ENCODE measurements around the gene PURB. TPM values are rescaled to one million over a fixed set of nuclear protein-coding genes. Genes with fewer than 3 reads are reported as not detected.
"Not testable (repeated sequence)": the region's sequence is repeated elsewhere in the genome, so short reads cannot be mapped to it uniquely, and the experiment has no call there.

The PURB gene
- total RNA-seq, 4 donors from 2014 or later = 28.1 to 39.3 (median 31.3) TPM

- H3K27me3 ChIP-seq = no peaks in the 10 kb centered on the region
- no peak overlapping the region for H3K27ac ChIP-seq
- peaks cover 22% of the 10 kb centered on the region for H3K4me1 ChIP-seq
- H3K36me3 ChIP-seq = no peaks in the 10 kb centered on the region
- DNase-seq (ENCODE audit: low spot score in 2 of 2) = no peak
- TF ChIP-seq POLR2AphosphoS5 (IDR thresholded peaks at IDR 0.05) (no peak), CTCF (IDR thresholded peaks at IDR 0.05) (no peak), POLR2A (IDR thresholded peaks at IDR 0.05) (no peak), EP300 (IDR thresholded peaks at IDR 0.05) (no peak)
- WGBS = 77% methylated on average over 4 of the region's 4 CpGs
- no peaks in the 10 kb centered on the region for H3K9me3 ChIP-seq
- no peak overlapping the region for H3K4me3 ChIP-seq
Observed at GRCh38 chr7:44876393-44876792, 8.9 kb downstream of the PURB start.

GRCh38 chr7:44875241-44875640 lies 10.1 kb downstream of the PURB start:
- 94% methylated on average over 11 of the region's 11 CpGs for WGBS
- no peak overlapping the region for H3K27ac ChIP-seq
- H3K4me3 ChIP-seq = no peak overlapping the region
- H3K4me1 ChIP-seq = peaks cover 10% of the 10 kb centered on the region
- DNase-seq (ENCODE audit: low spot score in 2 of 2) = no peak
- no peaks in the 10 kb centered on the region for H3K36me3 ChIP-seq
- no peaks in the 10 kb centered on the region for H3K27me3 ChIP-seq
- TF ChIP-seq POLR2AphosphoS5 (IDR thresholded peaks at IDR 0.05) = no peak
- no peak for TF ChIP-seq EP300 (IDR thresholded peaks at IDR 0.05)
- no peak for TF ChIP-seq CTCF (IDR thresholded peaks at IDR 0.05)
- TF ChIP-seq POLR2A (IDR thresholded peaks at IDR 0.05) = no peak
- H3K9me3 ChIP-seq = no peaks in the 10 kb centered on the region

GRCh38 chr7:44872787-44873186 lies 12.5 kb downstream of the PURB start:
- WGBS = 88% methylated on average over 1 of the region's 1 CpG
- Histone ChIP-seq H3K4me3 (no peak overlapping the region), H3K36me3 (no peaks in the 10 kb centered on the region), H3K4me1 (no peaks in the 10 kb centered on the region), H3K27me3 (no peaks in the 10 kb centered on the region), H3K9me3 (no peaks in the 10 kb centered on the region), H3K27ac (no peak overlapping the region)
- TF ChIP-seq POLR2A (IDR thresholded peaks at IDR 0.05) (no peak), POLR2AphosphoS5 (IDR thresholded peaks at IDR 0.05) (no peak), EP300 (IDR thresholded peaks at IDR 0.05) (no peak), CTCF (IDR thresholded peaks at IDR 0.05) (no peak)
- DNase-seq (ENCODE audit: low spot score in 2 of 2) = no peak

- H3K36me3 ChIP-seq; H3K4me1 ChIP-seq; H3K4me3 ChIP-seq; H3K9me3 ChIP-seq; DNase-seq (ENCODE audit: low spot score in 2 of 2); H3K27ac ChIP-seq; H3K27me3 ChIP-seq: not testable (repeated sequence)
- 96% methylated on average over 4 of the region's 23 CpGs for WGBS
Observed at GRCh38 chr7:44871918-44872317, 13.4 kb downstream of the PURB start.

- not testable (repeated sequence) for H3K4me1 ChIP-seq; H3K9me3 ChIP-seq; H3K36me3 ChIP-seq; H3K27me3 ChIP-seq; H3K27ac ChIP-seq; DNase-seq (ENCODE audit: low spot score in 2 of 2); H3K4me3 ChIP-seq
- 93% methylated on average over 12 of the region's 29 CpGs for WGBS
Observed at GRCh38 chr7:44870780-44871179, 14.6 kb downstream of the PURB start.

GRCh38 chr7:44870336-44870735 lies 15.0 kb downstream of the PURB start:
- H3K4me3 ChIP-seq; H3K27ac ChIP-seq; DNase-seq (ENCODE audit: low spot score in 2 of 2); H3K27me3 ChIP-seq; H3K36me3 ChIP-seq; H3K9me3 ChIP-seq; H3K4me1 ChIP-seq: not testable (repeated sequence)
- WGBS = 82% methylated on average over 3 of the region's 3 CpGs

- Histone ChIP-seq H3K4me1 (peaks cover 10% of the 10 kb centered on the region), H3K9me3 (no peaks in the 10 kb centered on the region), H3K27me3 (no peaks in the 10 kb centered on the region), H3K36me3 (no peaks in the 10 kb centered on the region), H3K4me3 (no peak overlapping the region), H3K27ac (no peak overlapping the region)
- 51% methylated on average over 4 of the region's 4 CpGs for WGBS
- no peak for DNase-seq (ENCODE audit: low spot score in 2 of 2)
- TF ChIP-seq CTCF (IDR thresholded peaks at IDR 0.05) (no peak), EP300 (IDR thresholded peaks at IDR 0.05) (no peak), POLR2A (IDR thresholded peaks at IDR 0.05) (no peak), POLR2AphosphoS5 (IDR thresholded peaks at IDR 0.05) (no peak)
Observed at GRCh38 chr7:44867073-44867995, 18.0 kb downstream of the PURB start.

GRCh38 chr7:44861949-44862348 lies 23.4 kb downstream of the PURB start:
- H3K27ac ChIP-seq; H3K4me3 ChIP-seq; H3K36me3 ChIP-seq; H3K9me3 ChIP-seq; H3K27me3 ChIP-seq; H3K4me1 ChIP-seq; DNase-seq (ENCODE audit: low spot score in 2 of 2): not testable (repeated sequence)
- 72% methylated on average over 4 of the region's 4 CpGs for WGBS
